Measurements from ENCODE around the gene DTHD1. TPM values are rescaled to one million over a fixed set of nuclear protein-coding genes. Genes with fewer than 3 reads are reported as not detected.

Gene DTHD1
- total and polyA plus RNA-seq, 2 of the 8 experiments (the other 6 are each of a cell fraction or from before 2014, with no cell fraction given), result not detected

- H3K18ac ChIP-seq (ENCODE audit: extremely low read depth, low read length), result no peak overlapping the region
- no peak overlapping the region for H2BK20ac ChIP-seq (ENCODE audit: low read length)
- no peaks in the 10 kb centered on the region for H3K23me2 ChIP-seq (ENCODE audit: low read depth, low read length)
- H4K91ac ChIP-seq (replicated peaks; ENCODE audit: insufficient read length, low read length), result no peak overlapping the region
- no peak overlapping the region for H4K5ac ChIP-seq (ENCODE audit: insufficient read length, low read depth, low read length)
- no peaks in the 10 kb centered on the region for H3K36me3 ChIP-seq (ENCODE audit: control insufficient read depth in 2 of 4, insufficient read depth in 4 of 4, low read length in 3 of 4)
- no peak overlapping the region for H3K9ac ChIP-seq (replicated peaks in 1 of 4; ENCODE audit: extremely low read depth in 1 of 4, low read depth in 3 of 4, low read length in 3 of 4)
- no peak overlapping the region for H2BK5ac ChIP-seq (ENCODE audit: low read depth, low read length)
- FAIRE-seq (no peak), DNase-seq (ENCODE audit: low read depth in 1 of 2, low spot score in 2 of 2) (no peak)
- no peak overlapping the region for H3K27ac ChIP-seq (ENCODE audit: low read depth, low read length)
- H3K4me3 ChIP-seq (ENCODE audit: extremely low read depth in 1 of 4, insufficient read depth in 2 of 4, low read depth in 3 of 4, low read length in 4 of 4), result no peak overlapping the region
- no peak overlapping the region for H3K56ac ChIP-seq (replicated peaks; ENCODE audit: insufficient read length, low read depth, low read length)
- no peak overlapping the region for H3K4me2 ChIP-seq (ENCODE audit: insufficient read depth in 1 of 2, low read depth in 2 of 2, low read length in 2 of 2)
- H2BK12ac ChIP-seq (ENCODE audit: low read depth, low read length), result no peak overlapping the region
- no peaks in the 10 kb centered on the region for H3K79me2 ChIP-seq (ENCODE audit: control insufficient read depth in 1 of 2, insufficient read depth in 2 of 2, low read length in 2 of 2)
- no peak overlapping the region for H3K23ac ChIP-seq (ENCODE audit: insufficient read length)
- H3K27me3 ChIP-seq (replicated peaks in 1 of 4; ENCODE audit: control insufficient read depth in 3 of 4, extremely low read depth in 1 of 4, insufficient read depth in 3 of 4, low read length in 3 of 4), result no peaks in the 10 kb centered on the region
- ChIA-PET CTCF (ENCODE audit: partially characterized antibody) (no interaction called here), POLR2A (ENCODE audit: partially characterized antibody) (no interaction called here)
- no peak overlapping the region for H3K14ac ChIP-seq (ENCODE audit: insufficient read length)
- H2AK5ac ChIP-seq (ENCODE audit: low read depth, low read length), result no peak overlapping the region
- H2AFZ ChIP-seq (ENCODE audit: low read length), result no peak overlapping the region
- WGBS, 2 experiments (ENCODE audit: extremely low coverage in 1 of 2, insufficient coverage in 1 of 2, insufficient read length in 1 of 2, insufficient replicate concordance in 2 of 2, low coverage in 1 of 2, low lambda C conversion rate in 2 of 2, missing lambda C conversion rate in 1 of 2), result 96% methylated on average over 2 of the region's 2 CpGs; no CpG with 5 or more reads in 1 of the 2 experiments
- no peak overlapping the region for H4K8ac ChIP-seq (ENCODE audit: extremely low read depth, insufficient read depth, low read length)
- no peaks in the 10 kb centered on the region for H4K20me1 ChIP-seq (replicated peaks in 1 of 2; ENCODE audit: control insufficient read depth in 1 of 2, insufficient read depth in 2 of 2, low read length in 2 of 2)
- peaks cover 0 to 2% (median under 1%) of the 10 kb centered on the region in 4 experiments; a peak in 1 of 7 replicates for H3K4me1 ChIP-seq (replicated peaks in 1 of 4; ENCODE audit: control insufficient read depth in 3 of 4, insufficient read depth in 4 of 4, low read length in 3 of 4)
- H3K79me1 ChIP-seq (ENCODE audit: low read depth, low read length), result no peaks in the 10 kb centered on the region
- TF ChIP-seq SP1 (IDR thresholded peaks at IDR 0.05; ENCODE audit: low read depth, low read length) (no peak), SP4 (IDR thresholded peaks at IDR 0.05; ENCODE audit: low read length) (no peak), SAP30 (IDR thresholded peaks at IDR 0.05; ENCODE audit: insufficient read depth, insufficient replicate concordance, low read length) (no peak), SIRT6 (IDR thresholded peaks at IDR 0.05; ENCODE audit: low read length) (no peak), JUN (IDR thresholded peaks at IDR 0.05; ENCODE audit: low read depth, low read length) (no peak), RNF2 (IDR thresholded peaks at IDR 0.05; ENCODE audit: borderline replicate concordance, low read depth, low read length, missing control alignments, poor library complexity, severe bottlenecking) (no peak), TBP (IDR thresholded peaks at IDR 0.05; ENCODE audit: low read depth, low read length) (no peak), POU5F1 (IDR thresholded peaks at IDR 0.05; ENCODE audit: low read depth, low read length) (no peak), SRF (IDR thresholded peaks at IDR 0.05; ENCODE audit: low read depth, low read length) (no peak), CBX5 (IDR thresholded peaks at IDR 0.05; ENCODE audit: low read depth, low read length) (no peak), CTCF (IDR thresholded peaks at IDR 0.05; ENCODE audit: control extremely low read depth in 1 of 3, insufficient read depth in 1 of 3, low read depth in 1 of 3, low read length in 3 of 3) (no peak), TCF12 (IDR thresholded peaks at IDR 0.05; ENCODE audit: low read depth, low read length) (no peak)
- no peak overlapping the region for H2BK120ac ChIP-seq (replicated peaks; ENCODE audit: low read depth, low read length)
- H2BK15ac ChIP-seq (ENCODE audit: low read length), result no peak overlapping the region
- H3K9me3 ChIP-seq (ENCODE audit: insufficient read depth in 2 of 2, low read depth in 1 of 2, low read length in 1 of 2), result no peaks in the 10 kb centered on the region
- H3K4ac ChIP-seq (replicated peaks; ENCODE audit: insufficient read length, low read depth, low read length), result no peak overlapping the region
These were observed 25.8 kb upstream of the DTHD1 start for GRCh38 chr4:36255577-36255976.
